WI38 (cell line): ENCODE measurements around the gene TNFRSF14.

Source experiments
- H3K4me3 ChIP-seq: 2 replicates; pipeline ENCODE4 v1.5.1; 2011; ENCODE audit warnings: low read depth, mild to moderate bottlenecking, control low read depth, low read length
- CTCF ChIP-seq: IDR thresholded peaks from 2 replicates; pipeline ENCODE4 v1.5.1; 2012; ENCODE audit warnings: low read depth, mild to moderate bottlenecking, control low read depth, low read length

The TNFRSF14 gene

DNA sequence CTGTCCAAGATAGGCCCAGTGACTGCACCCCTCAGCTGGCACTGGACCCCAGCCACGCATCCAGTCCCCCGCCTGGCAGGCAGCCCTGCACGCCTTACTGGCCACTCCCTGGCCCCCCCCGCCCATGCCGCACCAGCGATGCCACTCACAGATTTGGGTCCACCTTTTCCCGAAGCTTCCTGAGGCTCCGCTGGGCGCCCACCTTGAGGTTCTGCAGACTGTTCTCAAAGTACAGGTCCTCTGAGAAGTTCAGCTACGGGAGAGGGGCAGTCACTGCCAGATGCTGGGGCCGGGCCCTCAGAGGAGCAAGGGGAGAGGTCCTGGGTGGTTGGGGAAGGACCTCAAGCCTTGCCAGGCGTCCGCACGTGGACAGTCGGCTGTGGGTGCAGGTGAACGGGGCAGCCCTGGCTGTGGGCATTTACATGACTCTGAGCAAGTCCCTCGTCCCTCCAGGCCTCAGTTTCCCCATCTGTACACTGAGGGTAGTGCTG is 38.5 kb downstream of the TNFRSF14 start:
- TF ChIP-seq CTCF, result no peak
- no peak overlapping the region for H3K4me3 ChIP-seq

DNA sequence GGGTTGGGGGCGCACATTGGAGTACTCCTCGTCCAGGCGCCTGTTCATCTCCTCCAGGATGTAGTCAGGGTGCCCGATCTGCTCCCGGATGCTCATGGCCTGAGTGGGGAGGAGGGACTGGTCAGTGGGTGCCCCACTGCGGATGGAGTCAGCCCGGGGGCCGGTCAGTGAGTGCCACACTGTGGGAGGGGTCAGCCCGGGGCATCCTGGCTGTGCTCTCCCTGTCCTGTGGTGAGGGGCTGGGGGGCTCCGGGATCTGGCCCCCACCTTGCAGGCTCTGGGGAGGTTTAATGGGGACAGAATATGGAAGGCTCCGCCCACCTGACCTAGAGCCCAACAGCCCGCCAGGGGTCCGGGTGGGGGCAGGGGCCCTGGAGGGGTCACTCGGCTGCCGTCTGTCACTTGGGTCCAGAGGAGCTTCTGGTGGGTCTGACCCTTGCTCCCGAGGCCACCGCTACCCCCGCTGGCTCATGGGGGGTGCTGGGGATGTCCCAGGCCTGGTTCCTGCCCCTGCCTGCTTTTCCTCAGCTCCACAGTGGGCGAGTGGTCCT is 39.2 kb downstream of the TNFRSF14 start:
- no peak overlapping the region for H3K4me3 ChIP-seq
- no peak for TF ChIP-seq CTCF

DNA sequence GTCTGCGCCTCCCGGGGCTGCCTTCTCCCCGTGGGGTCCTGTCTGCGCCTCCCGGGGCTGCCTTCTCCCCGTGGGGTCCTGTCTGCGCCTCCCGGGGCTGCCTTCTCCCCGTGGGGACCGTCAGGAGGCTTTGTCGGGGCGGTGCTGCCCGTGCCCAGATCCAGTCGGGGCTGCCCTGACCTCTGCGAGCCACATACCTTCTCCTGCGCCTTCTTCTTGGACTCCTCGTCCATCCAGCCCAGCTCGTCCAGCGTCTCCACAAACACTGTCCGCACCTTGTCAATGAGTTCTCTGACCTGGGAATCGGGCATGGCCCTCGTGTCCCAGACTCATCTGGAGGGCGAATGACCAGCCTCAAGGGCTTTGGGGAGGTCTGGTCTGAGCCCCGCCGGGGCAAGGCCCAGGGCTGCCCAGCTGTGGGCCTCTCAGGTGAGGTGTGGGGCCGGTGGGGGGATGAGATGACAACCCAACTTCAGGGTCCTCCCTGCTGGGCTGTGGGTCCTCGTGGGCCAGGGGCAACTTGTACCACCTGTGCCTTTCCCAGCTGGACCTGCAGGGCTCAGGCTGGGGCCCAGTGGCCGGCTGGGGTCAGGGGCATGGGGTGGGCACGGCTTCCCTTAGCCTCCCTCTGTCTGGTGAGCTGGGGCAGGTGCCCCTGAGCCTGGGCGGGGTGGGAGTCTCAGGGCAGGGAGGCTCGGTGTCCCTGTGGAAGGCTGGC is 39.8 kb downstream of the TNFRSF14 start:
- no peak for TF ChIP-seq CTCF
- no peak overlapping the region for H3K4me3 ChIP-seq

- TF ChIP-seq CTCF, result no peak
- no peak overlapping the region for H3K4me3 ChIP-seq
Measured at GRCh38 chr1:2596530-2597333, 40.6 kb downstream of the TNFRSF14 start.

DNA sequence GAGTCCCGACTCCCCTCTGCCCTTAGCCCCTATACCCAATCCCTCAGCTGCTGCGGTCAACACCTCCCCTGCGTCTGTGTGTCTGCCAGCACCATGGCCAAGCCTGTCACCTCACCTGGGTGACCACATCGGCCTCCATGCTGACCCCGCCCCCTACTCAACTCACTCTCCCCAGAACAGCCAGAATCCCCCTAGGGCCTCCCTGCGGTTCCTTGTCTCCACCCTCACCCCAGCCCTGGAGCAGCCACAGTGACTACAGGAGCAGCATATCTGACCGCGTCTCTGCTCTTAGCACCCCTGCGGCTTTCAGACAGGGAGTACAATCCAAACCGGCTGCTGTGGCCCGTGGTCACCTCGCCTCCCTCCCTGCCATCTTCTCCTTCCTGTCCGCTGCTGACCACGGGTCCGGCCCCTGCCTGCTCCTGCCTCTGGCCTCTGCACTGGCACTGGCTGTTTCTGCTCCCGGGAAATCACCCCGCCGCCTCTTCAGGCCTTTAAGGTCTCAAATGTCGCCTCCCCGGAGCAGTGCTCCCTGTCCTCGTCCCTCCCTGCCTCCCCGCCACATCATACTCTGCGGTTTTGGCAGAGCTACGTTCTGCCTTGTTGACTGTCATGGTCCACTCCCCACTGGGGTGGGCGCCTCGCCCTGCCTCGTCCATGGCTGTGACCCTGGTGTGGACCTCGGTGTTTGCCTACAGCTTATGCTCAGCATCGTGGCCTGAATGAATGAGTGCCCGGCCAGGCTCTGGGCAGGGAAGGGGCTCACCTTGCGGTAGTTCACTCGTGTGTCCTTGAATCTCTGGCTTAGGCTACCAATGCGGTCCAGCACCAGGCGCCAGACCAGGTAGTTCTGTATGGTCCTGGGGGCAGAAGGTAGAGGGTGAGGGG is 41.5 kb downstream of the TNFRSF14 start:
- TF ChIP-seq CTCF, result no peak
- H3K4me3 ChIP-seq, result no peak overlapping the region

- no peak overlapping the region for H3K4me3 ChIP-seq
- no peak for TF ChIP-seq CTCF
Measured at GRCh38 chr1:2598329-2598931, 42.3 kb downstream of the TNFRSF14 start.
